Spleen (tissue), 7 donors: ENCODE data around the gene CUX1.

Source experiments
- POLR2A ChIP-seq, 3 donors: fragments of 450-650 bp; IDR thresholded peaks; one replicate each; pipeline ENCODE4 v1.5.1; 2017; ENCODE audit warnings: antibody characterized with exemption in 3 of 3, mild to moderate bottlenecking in 1 of 3
- POLR2AphosphoS5 ChIP-seq, 3 donors: sonication (generic); formaldehyde crosslinking; IDR thresholded peaks; one replicate each; pipeline ENCODE4 v1.5.1; 2017; ENCODE audit warnings: antibody characterized with exemption in 3 of 3
- TF ChIP-seq, protein P1 (sequence below), 11 experiments: fragments of 200-600 bp in 7 of 11; fragments of 450-650 bp in 4 of 11; sonication (generic) in 4 of 11; IDR thresholded peaks in 8 of 11; conservative IDR thresholded peaks in 3 of 11; 1 replicate in 7 of 11; 2 replicates in 4 of 11; pipeline versions ENCODE4 v1.4.0 to v1.8.0; 2016 to 2021; ENCODE audit warnings: antibody characterized with exemption in 11 of 11, inconsistent platforms in 4 of 11, mild to moderate bottlenecking in 1 of 11
- donor health status: DM: no; HTN: no; CAD: no; lungs with moderate emphysema.
- donor health status: DM: no; HTN: no; CAD: no.
- donor health status: DM: no; HTN: no; CAD: no.

DNA sequence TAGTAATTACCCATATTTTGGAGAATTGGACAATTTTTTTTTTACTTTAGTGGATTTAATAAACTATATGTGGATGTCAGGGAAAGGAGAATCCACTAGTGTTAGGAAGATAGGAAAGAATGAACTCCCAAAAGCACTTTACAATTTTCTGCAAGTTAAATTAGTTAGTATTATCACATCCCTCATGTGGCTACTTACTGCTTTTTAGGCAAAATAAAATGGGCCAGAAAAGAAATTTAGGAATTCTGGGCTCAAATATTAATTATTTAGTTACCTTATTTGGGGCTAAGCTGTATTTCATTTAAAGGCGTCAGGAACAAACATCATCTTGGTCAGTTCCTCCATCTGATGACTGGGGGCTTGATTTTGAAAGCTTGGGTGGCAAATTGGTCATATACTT is 4.8 kb upstream of the CUX1 start:
- no peak for TF ChIP-seq POLR2A (IDR thresholded peaks at IDR 0.05)
- TF ChIP-seq, protein P1, sequence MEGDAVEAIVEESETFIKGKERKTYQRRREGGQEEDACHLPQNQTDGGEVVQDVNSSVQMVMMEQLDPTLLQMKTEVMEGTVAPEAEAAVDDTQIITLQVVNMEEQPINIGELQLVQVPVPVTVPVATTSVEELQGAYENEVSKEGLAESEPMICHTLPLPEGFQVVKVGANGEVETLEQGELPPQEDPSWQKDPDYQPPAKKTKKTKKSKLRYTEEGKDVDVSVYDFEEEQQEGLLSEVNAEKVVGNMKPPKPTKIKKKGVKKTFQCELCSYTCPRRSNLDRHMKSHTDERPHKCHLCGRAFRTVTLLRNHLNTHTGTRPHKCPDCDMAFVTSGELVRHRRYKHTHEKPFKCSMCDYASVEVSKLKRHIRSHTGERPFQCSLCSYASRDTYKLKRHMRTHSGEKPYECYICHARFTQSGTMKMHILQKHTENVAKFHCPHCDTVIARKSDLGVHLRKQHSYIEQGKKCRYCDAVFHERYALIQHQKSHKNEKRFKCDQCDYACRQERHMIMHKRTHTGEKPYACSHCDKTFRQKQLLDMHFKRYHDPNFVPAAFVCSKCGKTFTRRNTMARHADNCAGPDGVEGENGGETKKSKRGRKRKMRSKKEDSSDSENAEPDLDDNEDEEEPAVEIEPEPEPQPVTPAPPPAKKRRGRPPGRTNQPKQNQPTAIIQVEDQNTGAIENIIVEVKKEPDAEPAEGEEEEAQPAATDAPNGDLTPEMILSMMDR (IDR thresholded peaks at IDR 0.05 in 8 of 11, conservative IDR thresholded peaks at IDR 0.05 in 3 of 11): no peak
- TF ChIP-seq POLR2AphosphoS5 (IDR thresholded peaks at IDR 0.05): no peak
